Left colon (tissue), 2 donors: ENCODE results near the gene ACAD10. TPM values are rescaled to one million over a fixed set of nuclear protein-coding genes. Genes with fewer than 3 reads are reported as not detected.
"Not testable (repeated sequence)": the region's sequence is repeated elsewhere in the genome, so short reads cannot be mapped to it uniquely, and the experiment has no call there.

Experiments used
- ATAC-seq: fragments of 200-7000 bp; cut with Tn5 transposase; one replicate; pipeline ENCODE4 v1.9.1; 2020; ENCODE audit warnings: mild to moderate bottlenecking, moderate library complexity
- DNase-seq, 2 donors: peaks; one replicate each; pipeline ENCODE4 v3.0.0-alpha.2; 2020
- intact Hi-C, 2 donors: fragments of 100-400 bp; cut with DNase I in 1 of 2; cut with micrococcal nuclease in 1 of 2; formaldehyde crosslinking; loops; one replicate each; pipeline versions ENCODE4 v1.11.2 to v1.14.0; 2022; cut with DNase I, micrococcal nuclease
- total RNA-seq, 2 donors: library from RNA; stranded (reverse); fragmentation: NEBNext Ultra II Directional; extraction: Animal tissue kit (Norgen Biotek cat#: 25700); gene quantifications; one replicate each; pipeline ENCODE4 v1.2.1, GENCODE V29; 2021
- donor health status: DM: no; HTN: no; CAD: no.
- donor health status: DM: yes; HTN: yes; CAD: no.

The ACAD10 gene
- total RNA-seq, 2 donors from 2014 or later, result 39.5 to 44.1 TPM

DNA sequence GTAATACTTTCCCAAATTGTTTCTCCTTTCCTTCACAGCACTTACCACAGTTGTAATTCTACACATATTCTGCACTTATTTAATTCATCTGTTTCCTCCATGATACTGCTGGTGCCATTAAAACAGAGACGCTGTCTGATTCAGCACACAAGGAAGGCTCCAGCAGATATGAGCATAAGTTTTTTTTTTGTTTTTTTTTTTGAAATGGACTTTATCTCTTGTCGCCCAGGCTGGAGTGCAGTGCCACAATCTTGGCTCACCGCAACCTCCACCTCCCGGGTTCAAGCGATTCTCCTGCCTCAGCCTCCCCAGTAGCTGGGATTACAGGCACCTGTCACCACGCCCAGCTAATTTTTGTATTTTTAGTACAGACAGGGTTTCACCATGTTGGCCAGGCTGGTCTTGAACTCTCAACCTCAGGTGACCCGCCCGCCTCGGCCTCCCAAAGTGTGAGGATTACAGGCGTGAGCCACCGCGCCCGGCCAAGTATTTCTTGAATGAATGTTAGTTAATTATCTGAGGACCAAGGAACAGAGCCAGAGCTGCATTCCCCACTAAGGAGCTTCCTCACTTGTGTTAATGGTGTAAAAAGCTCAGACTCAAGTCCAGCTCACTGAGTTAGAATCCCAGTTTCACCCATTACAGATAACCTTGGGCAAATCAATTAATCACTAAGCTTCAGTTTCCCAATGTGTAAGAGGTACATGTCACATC lies 1.2 kb upstream of the ACAD10 start:
- peak in 1 of 2 donors; percentile 14 for DNase-seq
- intact Hi-C loops, ATAC-seq: not testable (repeated sequence)

DNA sequence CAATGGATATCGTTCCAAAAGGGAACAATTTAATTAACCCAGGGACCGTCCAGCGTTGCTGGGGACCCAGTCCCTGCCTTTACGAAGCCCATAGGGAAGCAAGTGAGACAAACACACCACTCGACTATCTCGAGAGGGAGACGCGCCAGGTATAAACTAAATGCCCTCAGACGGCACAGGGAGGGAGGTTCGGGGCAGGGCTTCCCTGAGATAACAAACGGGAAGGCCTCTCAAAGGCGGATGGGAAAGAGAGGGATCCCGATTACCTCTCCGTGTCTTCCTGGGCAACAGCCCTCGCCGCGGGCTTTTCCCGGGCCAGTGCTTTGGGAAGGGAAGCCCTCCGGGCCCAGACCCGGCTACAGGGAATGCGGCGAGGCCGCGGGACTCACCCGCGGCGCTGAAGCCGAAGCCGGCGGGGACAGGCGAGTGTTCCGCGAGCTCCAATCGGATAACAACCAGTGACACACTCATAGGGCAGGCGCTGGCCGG lies 487 bp upstream of the ACAD10 start:
- DNase-seq, result peak; percentile 39 to 47

DNA sequence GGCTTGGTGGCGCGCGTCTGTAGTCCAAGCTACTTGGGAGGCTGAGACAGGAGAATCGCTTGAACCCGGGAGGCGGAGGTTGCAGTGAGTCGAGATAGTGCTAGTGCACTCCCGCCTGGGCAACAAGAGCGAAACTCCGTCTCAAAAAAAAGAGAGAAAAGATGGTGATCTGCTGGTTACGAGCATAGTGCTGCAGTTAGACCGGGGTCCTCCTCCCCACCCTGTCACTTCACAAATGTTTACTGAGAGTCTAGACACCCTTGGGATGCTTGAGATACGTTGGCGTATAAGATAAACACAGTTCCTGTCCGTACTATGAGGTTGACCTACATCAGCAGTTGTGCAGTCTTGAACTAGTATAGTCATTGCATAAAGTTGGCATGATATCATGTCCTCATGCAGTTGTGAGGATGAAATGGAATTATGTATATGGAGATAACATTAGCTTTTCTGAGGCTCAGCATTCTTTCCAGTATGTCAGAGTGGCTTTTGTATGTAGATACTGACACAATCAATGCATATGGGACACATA lies 787 bp downstream of the ACAD10 start:
- ATAC-seq (no peak), DNase-seq (no peak)
- intact Hi-C loops, result no loop called here

More for the DNA sequence above, 487 bp upstream of the ACAD10 start:
- intact Hi-C loops, result no loop called here
- peak; percentile 65 for ATAC-seq

DNA sequence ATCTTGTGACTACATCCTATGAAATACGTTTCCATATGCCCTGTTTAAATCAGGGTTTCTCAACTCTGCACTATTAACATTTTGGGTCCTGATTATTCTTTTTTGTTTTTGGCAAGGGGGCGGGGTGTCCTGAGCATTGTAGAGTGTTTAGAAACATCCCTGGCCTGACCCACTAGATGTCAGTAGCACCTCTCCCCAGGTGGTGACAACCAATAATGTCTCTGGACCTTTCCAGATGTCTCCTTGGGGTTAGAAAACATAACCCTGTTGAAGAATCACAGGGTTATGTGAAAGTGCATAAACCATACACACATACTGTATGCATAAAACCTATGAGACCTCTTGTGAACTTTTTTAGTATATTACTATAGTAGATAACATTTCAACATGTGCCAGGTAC lies 1.4 kb downstream of the ACAD10 start:
- no peak for DNase-seq
- intact Hi-C loops, result no loop called here
- ATAC-seq, result no peak

DNA sequence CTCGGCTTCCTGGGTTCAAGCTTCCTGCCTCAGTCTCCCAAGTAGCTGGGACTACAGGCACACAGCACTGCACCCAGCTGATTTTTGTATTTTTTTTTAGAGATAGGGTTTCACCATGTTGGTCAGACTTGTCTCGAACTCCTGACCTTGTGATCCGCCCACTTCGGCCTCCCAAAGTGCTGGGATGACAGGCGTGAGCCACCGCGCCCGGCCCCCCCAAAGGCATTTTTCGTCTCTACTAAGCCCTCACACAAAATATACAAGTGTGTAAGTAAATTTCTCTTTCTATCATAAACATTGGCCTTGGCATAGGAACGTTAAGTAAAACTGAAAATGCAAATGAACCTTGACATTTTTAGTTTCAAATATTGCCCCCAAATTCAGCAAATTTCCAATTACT lies 2.1 kb downstream of the ACAD10 start:
- ATAC-seq, result no peak
- DNase-seq, result no peak
- intact Hi-C loops, result no loop called here

DNA sequence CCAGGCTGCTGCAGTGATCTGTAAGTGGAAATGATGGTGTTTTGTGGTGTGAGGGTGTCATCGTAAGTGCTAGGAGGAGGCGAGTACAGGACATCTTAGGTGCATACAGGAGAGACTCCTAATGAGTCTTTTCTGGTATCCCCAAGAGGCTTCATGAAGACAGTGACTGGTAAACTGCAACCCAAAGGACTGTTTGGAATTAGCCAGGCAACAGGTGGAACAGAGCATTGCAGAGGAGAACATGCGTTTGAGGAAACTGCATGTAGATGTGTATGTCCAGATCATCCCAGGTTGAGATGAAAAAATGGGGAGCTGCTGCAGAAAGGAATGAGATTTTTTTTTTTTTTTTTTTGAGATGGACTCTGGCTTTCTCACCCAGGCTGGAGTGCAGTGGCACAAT lies 5.4 kb downstream of the ACAD10 start:
- ATAC-seq (no peak), DNase-seq (no peak)
- intact Hi-C loops, result no loop called here

DNA sequence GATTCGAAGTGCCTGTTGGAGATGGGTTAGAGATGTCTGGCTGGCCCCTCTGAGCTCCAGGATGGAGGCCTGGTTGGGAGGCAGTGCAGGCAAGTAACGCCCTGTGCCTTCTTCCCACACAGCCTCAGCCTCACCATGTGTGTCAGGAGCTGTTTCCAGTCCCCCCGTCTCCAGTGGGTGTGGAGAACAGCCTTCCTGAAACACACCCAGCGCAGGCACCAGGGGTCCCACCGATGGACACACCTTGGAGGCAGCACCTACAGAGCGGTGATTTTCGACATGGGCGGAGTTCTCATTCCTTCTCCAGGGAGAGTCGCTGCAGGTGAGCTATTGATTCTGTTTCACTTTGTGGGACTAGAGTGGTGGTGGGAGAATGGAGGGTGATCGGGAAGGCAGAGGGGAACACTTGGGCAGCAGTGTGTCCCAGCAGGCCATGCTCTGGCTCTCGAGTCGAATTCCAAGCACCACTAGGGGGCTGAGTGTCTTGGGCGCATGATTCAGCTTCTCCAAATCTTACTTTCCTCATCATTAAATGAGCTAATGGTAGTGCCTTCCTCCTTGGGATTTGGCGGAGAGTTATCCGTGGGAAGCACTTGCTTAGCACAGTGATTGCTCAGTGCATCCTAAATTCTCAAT lies 6.8 kb downstream of the ACAD10 start:
- intact Hi-C loops, result no loop called here
- no peak for ATAC-seq
- DNase-seq, result no peak

DNA sequence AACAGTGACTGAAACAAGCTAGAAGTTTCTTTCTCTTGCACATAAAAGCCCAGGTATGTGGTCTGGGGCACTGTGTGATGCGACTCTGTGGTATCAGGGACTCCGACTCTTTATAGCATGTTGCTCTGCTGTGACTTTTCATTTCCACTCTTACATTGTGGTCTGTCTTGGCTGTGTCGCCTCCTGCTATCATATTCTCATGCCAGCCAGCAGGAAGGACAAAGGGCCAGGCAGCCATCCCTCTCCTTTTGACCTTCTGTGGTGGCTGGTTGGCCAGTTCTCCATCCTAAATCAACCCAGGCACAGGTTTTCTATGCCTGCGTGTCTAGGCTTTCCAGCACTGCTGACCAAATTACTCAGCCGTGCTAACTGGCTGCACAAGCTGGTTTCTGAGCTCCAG lies 8.0 kb downstream of the ACAD10 start:
- no peak for DNase-seq
- intact Hi-C loops, result no loop called here
- no peak for ATAC-seq

DNA sequence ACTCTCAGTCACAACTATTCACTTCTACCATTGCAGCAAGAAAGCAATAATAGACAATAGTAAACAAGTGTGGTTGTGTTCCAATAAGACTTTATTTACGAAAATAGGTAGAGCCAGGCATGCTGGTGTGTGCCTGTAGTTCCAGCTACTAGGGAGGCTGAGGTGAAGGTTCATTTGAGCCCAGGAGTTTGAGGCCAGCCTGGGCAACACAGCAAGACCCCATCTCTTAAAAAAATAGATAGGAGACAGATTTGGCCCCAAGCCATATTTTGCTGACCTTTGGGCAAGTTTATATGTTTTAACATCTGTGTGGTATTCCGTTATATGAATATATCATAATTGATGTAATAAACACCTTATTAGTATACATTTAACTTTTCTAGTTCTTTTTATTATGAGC lies 14.1 kb downstream of the ACAD10 start:
- ATAC-seq (no peak), DNase-seq (no peak)
- intact Hi-C loops, result no loop called here

DNA sequence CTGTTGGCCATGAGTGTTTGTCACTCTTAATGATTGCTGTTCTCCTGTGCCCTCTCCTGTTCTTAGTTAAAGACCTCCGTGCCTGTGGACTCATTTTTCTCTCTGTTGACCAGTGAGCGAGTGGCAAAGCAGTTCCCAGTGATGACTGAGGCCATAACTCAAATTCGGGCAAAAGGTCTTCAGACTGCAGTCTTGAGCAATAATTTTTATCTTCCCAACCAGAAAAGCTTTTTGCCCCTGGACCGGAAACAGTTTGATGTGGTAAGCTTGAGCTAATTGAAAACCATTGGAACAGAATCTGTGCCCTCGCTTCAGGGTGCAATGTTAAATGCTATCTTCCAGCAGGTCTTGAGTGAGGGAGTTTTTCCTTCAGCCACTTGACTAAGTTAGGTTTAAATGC lies 19.8 kb downstream of the ACAD10 start:
- intact Hi-C loops, result no loop called here
- DNase-seq (no peak), ATAC-seq (no peak)

DNA sequence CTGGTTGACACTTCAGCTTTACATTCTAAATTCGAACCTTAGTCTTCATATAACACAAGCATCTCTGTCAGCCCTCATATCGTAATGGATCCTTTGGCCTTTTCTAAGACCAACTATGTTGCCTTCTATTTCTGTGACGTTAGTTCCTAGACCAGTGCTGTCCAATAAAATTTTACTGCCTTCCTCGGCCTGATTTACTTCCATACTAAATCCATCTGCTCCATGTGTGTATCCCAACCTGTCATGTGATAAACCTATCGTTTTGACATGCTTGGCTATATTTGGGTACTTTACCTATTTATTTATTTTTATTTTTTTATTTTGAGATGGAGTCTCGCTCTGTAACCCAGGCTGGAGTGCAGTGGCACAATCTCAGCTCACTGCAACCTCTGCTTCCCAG lies 20.3 kb downstream of the ACAD10 start:
- intact Hi-C loops, result no loop called here
- ATAC-seq (no peak), DNase-seq (no peak)

DNA sequence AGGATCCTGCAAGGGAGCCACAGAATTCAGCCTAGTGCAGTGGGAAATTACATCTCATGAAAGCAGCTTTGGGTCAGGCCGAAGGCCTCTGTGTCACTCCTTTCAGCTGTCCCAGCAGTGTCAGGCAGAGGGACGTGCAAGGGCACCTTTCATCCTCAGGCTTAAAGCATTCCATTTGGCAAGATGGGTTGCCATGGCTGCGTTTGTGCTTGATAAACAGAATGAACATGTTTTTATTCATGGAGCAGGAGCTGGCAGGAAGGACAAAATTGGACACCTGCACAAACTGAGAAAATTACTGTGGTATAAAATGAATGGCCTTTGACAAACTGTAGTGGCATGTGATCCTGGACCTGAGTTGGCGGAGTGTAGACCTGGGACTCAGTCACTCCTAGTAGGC lies 29.4 kb downstream of the ACAD10 start:
- ATAC-seq (no peak), DNase-seq (no peak)
- intact Hi-C loops, result no loop called here

DNA sequence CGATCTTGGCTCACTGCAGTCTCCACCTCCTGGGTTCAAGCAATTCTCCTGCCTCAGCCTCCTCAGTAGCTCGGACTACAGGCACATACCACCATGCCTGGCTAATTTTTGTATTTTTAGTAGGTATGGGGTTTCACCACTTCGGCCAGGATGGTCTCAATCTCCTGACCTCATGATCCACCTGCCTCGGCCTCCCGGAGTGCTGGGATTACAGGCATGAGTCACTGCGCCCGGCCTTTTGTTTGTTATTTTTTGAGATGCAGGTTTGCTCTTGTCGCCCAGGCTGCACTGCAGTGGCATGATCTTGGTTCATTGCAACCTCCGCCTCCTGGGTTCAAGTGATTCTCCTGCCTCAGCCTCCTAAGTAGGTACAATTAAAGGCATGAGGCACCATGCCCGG lies 33.5 kb downstream of the ACAD10 start:
- intact Hi-C loops, DNase-seq, ATAC-seq: not testable (repeated sequence)

DNA sequence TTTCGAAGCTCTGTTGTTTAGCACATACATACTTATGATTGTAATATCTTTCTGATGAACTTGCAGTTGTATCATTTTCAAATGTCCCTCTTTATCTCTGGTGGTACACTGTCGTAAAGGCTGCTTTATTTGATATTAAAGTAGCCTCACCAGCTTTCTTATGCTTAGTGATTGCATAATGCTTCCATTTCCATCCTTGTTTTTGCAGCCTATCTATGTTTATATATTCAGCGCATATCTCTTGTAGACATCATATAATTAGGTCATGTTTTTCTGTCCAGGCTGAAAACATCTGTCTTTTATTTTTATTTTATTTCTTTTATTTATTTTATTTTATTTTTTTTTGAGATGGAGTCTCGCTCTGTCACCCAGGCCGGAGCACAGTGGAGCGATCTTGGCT lies 34.6 kb downstream of the ACAD10 start:
- intact Hi-C loops, result no loop called here
- no peak for ATAC-seq

DNA sequence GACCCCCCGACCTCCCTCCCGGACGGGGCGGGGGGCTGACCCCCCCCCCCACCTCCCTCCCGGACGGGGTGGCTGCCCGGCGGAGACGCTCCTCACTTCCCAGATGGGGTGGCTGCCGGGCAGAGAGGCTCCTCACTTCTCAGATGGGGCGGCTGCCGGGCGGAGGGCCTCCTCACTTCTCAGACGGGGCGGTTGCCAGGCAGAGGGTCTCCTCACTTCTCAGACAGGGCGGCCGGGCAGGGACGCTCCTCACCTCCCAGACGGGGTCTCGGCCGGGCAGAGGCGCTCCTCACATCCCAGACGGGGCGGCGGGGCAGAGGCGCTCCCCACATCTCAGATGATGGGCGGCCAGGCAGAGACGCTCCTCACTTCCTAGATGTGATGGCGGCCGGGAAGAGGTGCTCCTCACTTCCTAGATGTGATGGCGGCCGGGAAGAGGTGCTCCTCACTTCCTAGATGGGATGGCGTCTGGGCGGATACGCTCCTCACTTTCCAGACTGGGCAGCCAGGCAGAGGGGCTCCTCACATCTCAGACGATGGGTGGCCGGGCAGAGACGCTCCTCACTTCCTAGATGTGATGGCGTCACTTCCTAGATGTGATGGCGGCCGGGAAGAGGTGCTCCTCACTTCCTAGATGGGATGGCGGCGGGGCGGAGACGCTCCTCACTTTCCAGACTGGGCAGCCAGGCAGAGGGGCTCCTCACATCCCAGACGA lies 38.0 kb downstream of the ACAD10 start:
- intact Hi-C loops, ATAC-seq: not testable (repeated sequence)

More for the DNA sequence above, 34.6 kb downstream of the ACAD10 start:
- DNase-seq, result no peak

DNA sequence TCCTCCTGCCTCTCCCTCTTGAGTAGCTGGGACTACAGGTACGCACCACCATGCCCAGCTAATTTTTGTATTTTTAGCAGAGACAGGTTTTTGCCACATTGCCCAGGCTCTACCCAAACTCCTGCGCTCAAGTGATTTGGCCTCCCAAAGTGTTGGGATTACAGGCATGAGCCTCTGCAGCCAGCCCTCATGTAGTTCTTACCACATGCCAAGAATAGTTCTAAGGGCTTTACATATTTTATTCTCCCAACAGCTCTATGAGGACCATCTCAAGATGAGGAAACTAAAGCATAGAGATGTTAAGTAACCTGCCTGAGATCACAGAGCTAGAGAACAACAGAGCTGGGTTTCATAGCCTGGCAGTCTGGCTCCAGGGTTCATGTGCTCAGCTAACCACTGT lies 42.9 kb downstream of the ACAD10 start:
- ATAC-seq, result no peak
- intact Hi-C loops, result no loop called here
- DNase-seq, result no peak

More for the DNA sequence above, 38.0 kb downstream of the ACAD10 start:
- not testable (repeated sequence) for DNase-seq

DNA sequence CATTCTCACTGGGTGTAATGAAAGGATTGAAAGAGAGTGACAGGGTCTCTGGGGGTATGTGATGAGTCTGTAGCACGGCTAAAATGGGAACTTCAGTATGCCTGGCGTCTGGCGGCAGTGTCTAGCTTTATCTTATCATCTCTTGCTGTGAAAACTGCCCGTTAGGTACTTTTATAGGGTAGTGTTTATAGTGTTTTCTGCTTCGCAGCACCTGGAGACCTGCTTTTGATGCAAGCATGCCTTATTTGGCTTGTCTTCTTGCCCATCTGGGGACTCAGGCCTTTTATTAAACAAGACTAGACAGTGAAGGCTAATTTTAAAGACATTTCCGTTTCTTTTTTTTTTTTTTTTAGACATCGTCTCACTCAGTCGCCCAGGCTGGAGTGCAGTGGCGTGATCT lies 44.6 kb downstream of the ACAD10 start:
- intact Hi-C loops, result no loop called here

DNA sequence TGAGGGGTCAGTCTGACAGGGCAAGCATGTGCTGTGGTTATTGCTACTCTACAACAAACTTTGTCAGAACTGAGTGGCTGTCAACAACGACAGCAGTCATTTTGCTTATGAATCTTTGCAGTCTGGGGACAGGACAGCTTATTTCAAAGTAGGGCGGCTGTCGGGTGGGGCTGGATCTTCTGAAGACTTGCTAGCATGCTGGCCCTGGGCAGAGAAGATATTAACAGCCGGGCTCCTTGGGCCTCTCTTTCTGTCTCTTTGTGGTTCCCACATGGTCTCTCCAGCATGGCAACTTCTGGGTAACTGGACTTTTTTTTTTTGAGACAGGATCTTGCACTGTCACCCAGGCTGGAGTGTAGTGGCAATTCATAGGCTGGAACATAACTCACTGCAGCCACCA lies 46.9 kb downstream of the ACAD10 start:
- intact Hi-C loops, result no loop called here
- ATAC-seq (no peak), DNase-seq (no peak)

More for the DNA sequence above, 44.6 kb downstream of the ACAD10 start:
- DNase-seq (no peak), ATAC-seq (no peak)

DNA sequence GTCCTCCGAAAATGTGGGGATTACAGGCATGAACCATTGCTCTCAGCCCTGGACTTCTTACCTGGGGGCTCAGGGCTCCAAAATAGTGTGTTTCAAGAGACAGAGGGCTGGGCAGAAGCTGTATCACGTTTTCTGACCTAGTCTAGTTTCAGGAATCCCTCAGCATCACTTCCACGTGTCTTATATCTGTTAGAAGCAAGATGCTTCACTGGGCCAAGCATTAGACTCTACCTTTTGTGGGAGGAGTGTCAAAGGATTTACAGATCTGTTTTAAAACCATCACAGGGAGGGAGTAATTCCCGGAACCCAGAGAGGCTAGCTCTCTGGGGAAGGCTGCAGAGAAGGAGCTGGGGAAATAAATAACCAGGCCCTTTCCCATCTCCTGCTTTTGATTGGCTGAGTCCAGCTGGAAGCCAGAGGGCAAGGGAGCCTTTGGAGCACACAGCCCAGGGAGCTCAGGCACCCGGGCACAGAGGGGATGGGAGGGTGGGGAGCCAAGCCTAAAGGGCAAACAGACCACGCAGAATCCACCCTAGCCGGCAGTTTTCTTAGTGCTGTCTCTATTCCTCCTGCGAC lies 47.6 kb downstream of the ACAD10 start:
- intact Hi-C loops, result no loop called here
- DNase-seq (no peak), ATAC-seq (no peak)
